ENCODE measurements around the gene ADAMTS17. TPM values are rescaled to one million over a fixed set of nuclear protein-coding genes. Genes with fewer than 3 reads are reported as not detected.

The ADAMTS17 gene
- total RNA-seq, 1 donor from 2014 or later, result 17.0 TPM

DNA sequence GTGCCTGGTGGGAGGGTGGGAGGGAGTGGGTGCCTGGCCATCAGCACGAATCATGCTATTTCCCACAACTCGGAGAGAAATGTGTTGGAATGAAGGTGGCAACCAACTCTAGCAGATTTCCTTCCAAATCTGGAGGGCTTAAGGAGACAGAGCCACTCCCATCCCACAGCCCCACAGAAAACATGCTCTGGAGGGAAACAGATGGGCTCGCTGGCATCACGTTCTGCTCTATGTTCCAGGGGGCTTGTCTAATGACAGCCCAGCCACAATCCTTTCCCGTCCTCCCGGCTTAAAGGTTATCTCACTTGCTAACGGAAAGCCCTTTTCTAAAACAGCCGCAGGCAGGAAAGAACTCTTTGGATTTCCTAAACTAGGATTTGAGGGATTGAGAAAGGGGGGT, 65.3 kb downstream of the ADAMTS17 start:
- DNase-seq, result peak; percentile 53

GRCh38 chr15:100275641-100276040, 66.1 kb downstream of the ADAMTS17 start:
- DNase-seq, result no peak

DNA sequence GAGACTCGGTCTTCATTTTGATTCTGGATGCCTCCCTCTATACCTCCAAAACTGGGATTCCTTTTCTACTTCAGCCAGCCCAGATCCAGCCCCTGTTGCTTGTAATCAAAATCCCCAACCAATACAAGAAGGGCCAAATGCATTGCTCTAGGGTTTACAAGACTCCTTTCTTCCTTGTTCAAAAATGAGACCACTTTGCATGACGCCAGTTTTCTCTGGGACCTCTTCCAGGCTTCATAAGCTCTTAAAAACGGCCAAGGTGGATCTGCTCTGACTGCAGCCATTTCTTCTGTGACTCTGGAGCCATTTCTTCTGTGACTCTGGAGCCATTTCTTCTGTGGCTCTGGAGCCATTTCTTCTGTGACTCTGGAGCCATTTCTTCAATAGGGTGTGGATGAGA, 71.9 kb downstream of the ADAMTS17 start:
- DNase-seq, result no peak

- DNase-seq, result no peak
Observed at GRCh38 chr15:100266166-100266565, 75.6 kb downstream of the ADAMTS17 start.

- no peak for DNase-seq
Observed at GRCh38 chr15:100265641-100266035, 76.1 kb downstream of the ADAMTS17 start.

DNA sequence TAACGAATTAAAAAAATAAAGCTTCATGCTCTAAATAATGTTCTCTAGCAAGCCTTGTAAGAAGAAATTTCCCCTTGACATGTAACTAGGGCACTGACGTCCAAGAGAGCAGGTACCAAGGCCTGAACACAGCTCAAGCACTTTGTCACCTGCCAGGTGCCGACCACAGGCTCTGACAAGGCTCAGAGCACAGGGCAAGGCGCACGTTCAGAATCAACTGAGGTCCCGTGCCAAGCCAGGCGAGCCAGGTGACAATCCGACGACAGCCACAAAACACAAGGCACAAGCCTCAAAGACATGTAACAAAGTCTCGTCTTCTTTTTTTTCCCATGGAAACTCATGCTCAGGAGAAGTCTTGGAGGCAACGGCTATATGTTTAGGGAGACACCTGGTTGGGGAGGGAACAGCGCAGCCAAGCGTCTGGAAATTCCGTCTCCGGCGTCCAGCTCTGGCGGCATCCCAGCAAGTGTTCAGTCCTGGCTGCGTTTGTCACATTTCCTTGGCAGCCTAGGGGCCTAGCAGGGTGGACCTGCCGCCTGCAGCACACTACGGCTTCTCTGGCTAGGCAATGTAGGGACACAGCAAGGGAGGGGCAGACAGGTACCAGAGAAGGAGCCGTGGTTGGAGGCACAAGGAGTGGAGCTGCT, 76.7 kb downstream of the ADAMTS17 start:
- no peak for DNase-seq

DNA sequence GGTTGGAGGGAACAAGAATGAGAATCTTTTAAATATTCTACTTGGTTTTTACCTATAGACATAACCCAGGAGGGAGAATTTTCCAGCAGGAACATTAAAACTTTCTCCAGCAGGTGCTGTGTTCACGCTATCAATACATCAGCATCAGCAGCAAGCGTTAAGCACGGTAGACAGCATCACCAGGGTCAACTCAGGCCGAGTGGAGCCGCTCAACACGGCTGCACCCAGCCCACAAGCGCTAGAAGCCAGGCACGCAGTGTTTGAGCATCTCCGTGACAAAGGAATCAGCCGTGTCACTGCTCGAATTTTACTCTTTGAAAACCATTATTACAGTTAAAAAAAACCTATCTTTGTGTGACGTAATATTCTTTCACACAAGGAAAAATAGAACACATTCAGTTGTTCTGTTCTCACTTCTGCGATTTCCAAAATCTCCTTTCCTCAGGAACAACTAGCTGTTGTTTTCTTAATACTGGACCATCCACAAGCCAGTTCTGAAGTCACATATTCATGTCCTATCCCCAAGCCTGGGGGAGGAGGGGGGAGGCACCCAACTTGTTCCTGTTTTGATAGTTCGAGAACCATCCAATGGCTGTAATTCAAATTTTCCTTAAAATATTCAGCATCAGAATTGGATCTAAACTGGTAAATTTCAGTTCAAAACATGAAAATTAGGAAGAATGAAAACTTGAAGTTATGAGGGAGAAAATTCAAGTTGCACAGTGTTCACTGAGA, 77.9 kb downstream of the ADAMTS17 start:
- no peak for DNase-seq

DNA sequence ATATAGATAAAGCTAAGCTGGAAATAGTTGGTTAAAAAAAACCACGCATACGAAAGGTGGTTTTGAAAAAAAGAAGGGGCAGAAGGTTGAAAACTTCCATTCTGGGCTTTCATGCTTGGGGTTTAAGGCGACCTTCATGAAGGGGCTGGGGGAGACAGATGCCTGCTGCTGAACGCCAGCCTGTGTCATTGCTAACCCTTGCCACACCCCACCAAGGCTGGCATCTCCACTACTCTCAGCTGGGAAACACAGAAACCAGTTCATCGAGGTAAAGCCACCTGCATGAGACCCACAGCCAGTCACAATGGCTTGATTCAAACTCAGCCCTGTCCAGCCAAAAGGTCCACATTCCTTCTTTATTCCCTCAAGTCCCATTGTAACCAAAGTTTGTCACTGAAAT, 78.7 kb downstream of the ADAMTS17 start:
- DNase-seq, result no peak

DNA sequence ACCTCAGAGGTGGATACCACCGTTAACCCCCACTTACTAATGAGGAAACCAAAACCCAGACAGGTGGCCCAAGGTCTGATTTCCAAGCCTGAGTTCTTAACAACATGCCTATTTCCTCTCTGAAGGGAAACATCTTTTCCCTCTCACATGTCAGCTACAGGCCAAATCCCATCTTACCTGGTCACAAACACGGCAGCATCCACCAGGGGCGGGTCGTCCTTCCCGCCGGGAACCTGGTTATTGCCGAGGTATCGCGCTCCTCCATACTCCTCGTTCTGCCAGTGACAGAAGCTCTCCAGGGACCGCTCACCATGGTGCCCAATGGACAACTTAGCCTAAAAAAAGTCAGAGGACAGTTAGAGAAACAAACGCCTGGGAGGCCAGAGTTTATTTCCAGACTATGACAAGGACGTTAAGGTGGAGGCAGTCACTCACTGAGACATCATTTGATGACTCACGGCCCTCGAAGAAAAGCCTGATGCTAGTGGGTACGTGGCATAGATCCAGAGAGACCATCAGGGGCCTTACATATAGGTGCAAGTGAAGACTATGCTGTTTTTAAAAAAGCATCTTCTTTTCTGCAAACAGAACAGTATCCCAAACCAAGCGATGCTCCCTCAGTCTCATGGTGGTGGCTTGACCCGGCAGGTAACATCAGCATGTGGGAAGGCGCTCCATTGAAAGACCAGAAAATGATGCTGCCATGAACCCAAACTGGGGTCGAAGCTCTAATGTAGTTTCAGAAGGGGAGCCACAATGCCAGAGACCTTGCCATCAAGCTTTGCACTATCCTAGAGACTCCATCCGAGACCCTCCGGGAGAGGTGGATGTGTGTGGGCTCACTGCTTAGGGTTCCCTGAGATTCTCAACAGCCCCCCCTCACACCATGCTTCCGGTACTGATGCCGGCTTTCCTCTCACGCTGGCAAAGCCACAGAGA, 80.2 kb downstream of the ADAMTS17 start:
- DNase-seq, result no peak

DNA sequence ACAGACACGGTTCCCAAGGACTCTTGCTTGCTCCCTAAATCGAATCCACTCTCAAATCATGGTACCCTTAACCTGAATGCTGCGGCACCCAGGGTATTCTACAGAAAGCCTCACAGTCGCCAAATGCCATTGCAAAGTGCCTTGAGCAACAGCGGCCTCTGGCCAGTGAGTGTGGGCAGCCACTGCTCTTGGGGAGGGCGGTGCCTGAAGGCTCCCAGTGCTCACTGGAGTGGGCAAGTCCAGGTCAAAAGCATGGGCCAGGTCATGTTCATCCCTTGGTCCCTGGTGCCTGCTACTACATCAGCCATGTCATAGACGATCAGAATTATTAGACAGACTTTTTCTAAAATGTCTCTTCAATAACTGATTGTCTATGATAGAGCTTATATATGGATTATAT, 82.5 kb downstream of the ADAMTS17 start:
- DNase-seq, result no peak

- DNase-seq, result no peak
Observed at GRCh38 chr15:100256970-100257650, 84.7 kb downstream of the ADAMTS17 start.

DNA sequence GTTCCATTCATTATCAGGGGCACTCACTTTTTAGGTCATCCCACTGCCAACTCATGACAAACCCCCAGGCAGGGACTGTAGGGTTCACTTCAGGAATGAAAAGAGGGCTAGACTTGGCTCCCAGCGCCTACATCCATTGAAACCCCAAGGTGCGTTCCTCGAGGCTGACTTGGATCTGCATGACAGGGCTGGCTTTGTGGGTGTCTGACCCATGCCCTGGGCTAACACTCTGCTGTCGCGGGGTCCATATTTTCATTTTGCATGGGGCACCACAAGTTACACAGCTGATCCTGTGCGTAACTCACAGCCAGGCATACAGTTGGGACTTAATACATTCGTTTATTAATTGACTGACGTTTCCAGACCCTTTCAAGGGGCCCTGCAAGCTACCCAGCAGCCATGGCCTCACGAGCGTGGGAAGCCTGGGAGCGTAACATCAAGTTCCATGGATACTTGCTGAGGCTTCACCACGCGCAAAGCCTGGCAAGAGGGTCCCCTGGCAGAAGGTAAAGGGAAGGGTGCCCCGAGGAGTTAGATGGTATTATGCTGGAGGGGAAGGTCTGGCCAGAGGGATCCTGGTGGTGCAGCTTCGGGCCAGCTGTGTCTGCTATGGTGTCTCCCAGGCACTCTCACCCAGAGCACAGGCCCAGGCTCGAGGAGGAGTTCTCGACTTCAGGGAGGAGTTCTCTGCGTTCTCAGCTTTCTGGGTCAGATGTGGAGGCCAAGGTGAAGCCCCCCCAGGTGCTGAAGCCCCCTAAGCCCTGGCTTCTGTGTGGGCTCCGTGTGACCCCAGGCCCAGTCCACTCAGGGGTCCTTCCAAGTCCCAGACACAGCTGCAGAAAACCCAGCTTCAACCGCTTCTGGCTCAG, 85.4 kb downstream of the ADAMTS17 start:
- no peak for DNase-seq

GRCh38 chr15:100255644-100256043, 86.1 kb downstream of the ADAMTS17 start:
- no peak for DNase-seq

DNA sequence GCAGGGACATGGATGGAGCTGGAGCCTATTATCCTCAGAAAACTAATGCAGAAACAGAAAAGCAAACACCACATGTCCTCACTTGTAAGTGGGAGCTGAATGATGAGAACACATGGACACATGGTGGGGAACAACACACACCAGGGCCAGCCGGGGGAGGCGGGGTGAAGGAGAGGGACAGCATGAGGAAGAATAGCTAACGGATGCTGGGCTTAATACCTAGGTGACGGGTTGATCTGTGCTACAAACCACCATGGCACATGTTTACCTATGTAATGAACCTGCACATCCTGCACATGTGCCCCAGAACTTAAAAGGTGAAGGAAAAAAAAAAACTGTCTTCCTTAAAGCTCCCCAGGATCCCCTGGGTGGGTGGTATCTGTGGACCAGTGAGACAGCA, 87.1 kb downstream of the ADAMTS17 start:
- peak; percentile 84 for DNase-seq

DNA sequence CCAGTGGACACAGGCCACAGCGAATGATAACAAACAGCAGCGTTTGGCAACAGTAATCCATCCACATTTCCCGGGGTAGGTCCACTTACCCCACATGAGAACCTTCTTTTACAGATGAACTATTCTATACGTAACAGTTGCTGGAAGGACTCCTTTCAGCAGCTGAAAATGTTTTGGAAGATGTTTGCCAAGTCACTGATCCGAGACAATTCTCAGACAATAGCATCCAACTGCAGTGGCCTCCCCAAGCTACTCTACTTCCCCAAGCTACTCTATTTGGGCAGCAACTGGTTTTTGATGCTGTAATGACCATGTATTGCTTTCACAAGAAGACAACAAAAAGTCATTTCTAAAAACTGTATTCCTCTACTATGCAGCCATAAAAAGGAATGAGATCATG, 87.5 kb downstream of the ADAMTS17 start:
- DNase-seq, result peak; percentile 84

DNA sequence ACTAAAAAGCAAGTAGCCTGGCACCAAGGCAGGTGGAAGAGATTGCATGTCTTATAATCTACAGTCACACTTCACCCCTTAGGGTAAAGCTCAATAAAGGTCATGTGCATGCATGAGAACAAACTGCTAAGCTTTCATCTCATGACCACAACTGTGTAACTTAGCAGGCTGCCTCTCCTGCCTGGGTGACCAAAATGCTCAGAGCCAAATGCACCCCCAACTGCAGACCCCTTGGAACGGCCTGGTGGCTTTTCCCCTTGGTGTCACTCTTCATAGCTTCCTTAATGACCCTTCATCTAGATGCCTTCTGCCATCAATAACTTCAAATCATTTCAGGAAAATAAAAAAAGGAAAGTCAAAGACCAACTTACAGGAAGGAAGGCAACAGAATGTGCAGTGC, 88.1 kb downstream of the ADAMTS17 start:
- no peak for DNase-seq

GRCh38 chr15:100252779-100253417, 88.9 kb downstream of the ADAMTS17 start:
- no peak for DNase-seq

DNA sequence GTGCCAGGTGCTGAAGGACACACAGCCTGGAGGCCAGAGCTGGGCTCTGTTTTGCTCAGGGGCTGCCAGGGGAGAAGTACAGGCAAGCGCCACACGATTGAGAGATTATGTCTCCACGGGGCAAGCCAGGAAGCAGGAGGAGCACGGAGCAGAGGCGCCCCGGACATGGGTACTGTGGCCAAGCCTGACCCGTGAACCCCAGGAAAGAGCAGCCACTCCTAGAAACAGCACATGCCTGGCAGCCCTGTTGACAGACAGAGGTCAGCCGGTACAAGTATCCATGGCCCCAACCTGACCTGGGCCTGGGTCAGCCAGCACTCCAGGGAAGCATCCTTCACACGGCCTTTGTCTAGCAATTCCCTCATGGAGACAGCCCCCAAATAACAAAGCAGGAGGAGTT, 89.4 kb downstream of the ADAMTS17 start:
- no peak for DNase-seq

GRCh38 chr15:100250176-100250800, 91.5 kb downstream of the ADAMTS17 start:
- DNase-seq, result peak; percentile 65

- DNase-seq, result no peak
Observed at GRCh38 chr15:100249096-100249815, 92.5 kb downstream of the ADAMTS17 start.

Measured in skin of body (tissue), 2 donors.